GM12801 (cell line): Measurements from ENCODE around the gene CDK14.

Source experiments
- CTCF ChIP-seq: IDR thresholded peaks from one replicate; pipeline ENCODE4 v1.5.1; 2011; ENCODE audit warnings: control low read depth; ENCODE audit not compliant: insufficient read length; ENCODE audit errors: extremely low read depth

The CDK14 gene

GRCh38 chr7:90769036-90769435 lies 172.9 kb downstream of the CDK14 start:
- no peak for TF ChIP-seq CTCF

GRCh38 chr7:90771281-90771680 lies 175.2 kb downstream of the CDK14 start:
- no peak for TF ChIP-seq CTCF

- TF ChIP-seq CTCF: no peak
Measured at GRCh38 chr7:90772410-90772809, 176.3 kb downstream of the CDK14 start.

GRCh38 chr7:90773269-90773668 lies 177.1 kb downstream of the CDK14 start:
- no peak for TF ChIP-seq CTCF

GRCh38 chr7:90774706-90775105 lies 178.6 kb downstream of the CDK14 start:
- no peak for TF ChIP-seq CTCF

- no peak for TF ChIP-seq CTCF
Measured at GRCh38 chr7:90775383-90775965, 179.4 kb downstream of the CDK14 start.

- TF ChIP-seq CTCF: no peak
Measured at GRCh38 chr7:90777041-90777440, 180.9 kb downstream of the CDK14 start.
